Measurements from ENCODE around the gene FLNB.

Gene FLNB

DNA sequence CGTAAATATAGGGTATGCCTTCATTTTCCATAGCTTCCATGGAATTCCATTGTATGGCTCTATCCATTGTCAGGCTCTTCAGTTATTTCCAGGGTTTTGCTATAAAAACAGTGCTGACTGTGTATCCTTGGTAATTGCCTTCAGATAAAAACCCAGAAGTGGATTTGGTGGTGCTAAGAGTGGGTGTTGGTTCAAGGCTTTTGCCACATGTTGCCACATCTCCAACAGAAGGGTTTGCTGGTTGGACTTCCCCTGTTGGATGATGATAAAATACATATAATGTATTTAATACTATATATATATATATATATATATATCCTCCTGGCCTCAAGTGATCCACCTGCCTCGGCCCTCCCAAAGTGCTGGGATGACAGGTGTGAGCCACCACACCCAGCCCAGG lies 97.8 kb downstream of the FLNB start:
- H3K4me3 ChIP-seq (ENCODE audit: control insufficient read depth, low read depth, low read length): no peak overlapping the region
- TF ChIP-seq, protein P1, sequence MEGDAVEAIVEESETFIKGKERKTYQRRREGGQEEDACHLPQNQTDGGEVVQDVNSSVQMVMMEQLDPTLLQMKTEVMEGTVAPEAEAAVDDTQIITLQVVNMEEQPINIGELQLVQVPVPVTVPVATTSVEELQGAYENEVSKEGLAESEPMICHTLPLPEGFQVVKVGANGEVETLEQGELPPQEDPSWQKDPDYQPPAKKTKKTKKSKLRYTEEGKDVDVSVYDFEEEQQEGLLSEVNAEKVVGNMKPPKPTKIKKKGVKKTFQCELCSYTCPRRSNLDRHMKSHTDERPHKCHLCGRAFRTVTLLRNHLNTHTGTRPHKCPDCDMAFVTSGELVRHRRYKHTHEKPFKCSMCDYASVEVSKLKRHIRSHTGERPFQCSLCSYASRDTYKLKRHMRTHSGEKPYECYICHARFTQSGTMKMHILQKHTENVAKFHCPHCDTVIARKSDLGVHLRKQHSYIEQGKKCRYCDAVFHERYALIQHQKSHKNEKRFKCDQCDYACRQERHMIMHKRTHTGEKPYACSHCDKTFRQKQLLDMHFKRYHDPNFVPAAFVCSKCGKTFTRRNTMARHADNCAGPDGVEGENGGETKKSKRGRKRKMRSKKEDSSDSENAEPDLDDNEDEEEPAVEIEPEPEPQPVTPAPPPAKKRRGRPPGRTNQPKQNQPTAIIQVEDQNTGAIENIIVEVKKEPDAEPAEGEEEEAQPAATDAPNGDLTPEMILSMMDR (conservative IDR thresholded peaks at IDR 0.05; ENCODE audit: control insufficient read depth, insufficient read depth, low read depth, low read length): no peak
- no peak for DNase-seq (ENCODE audit: low read depth)

DNA sequence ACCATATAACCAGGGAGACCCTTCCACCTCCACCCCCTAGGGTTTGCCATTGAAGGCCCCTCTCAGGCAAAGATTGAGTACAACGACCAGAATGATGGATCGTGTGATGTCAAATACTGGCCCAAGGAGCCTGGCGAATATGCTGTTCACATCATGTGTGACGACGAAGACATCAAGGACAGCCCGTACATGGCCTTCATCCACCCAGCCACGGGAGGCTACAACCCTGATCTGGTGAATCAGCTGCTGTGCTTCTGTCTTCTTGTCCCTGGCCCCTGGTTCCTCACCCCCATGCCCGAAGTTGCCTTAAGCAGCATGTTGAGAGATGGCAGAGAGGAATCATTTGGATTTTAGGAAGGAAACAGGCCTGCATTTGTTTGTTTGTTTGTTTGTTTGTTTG lies 98.4 kb downstream of the FLNB start:
- no peak for DNase-seq (ENCODE audit: low read depth)
- TF ChIP-seq, protein P1 (conservative IDR thresholded peaks at IDR 0.05; ENCODE audit: control insufficient read depth, insufficient read depth, low read depth, low read length): no peak
- H3K4me3 ChIP-seq (ENCODE audit: control insufficient read depth, low read depth, low read length): no peak overlapping the region

DNA sequence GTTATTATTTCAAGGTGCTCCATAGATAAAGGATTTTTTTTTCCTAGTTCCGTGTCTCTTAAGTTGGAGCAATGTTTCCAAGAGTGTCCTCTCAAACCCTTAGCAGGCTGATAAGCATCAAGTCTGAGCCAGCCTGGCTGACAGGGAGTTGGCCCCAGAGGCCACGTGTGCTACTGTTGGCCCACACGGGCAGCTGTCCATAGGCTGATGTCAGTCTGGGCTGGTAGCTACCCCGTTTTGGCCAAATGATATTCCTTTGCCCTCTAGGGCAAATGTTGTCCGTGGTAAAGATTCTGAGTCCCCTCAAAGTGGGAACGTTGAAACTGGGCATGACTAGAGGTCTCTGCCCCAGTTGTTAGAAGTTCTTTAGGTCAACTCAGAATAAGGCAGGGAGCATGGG lies 99.4 kb downstream of the FLNB start:
- TF ChIP-seq, protein P1 (conservative IDR thresholded peaks at IDR 0.05; ENCODE audit: control insufficient read depth, insufficient read depth, low read depth, low read length): no peak
- DNase-seq (ENCODE audit: low read depth): no peak

DNA sequence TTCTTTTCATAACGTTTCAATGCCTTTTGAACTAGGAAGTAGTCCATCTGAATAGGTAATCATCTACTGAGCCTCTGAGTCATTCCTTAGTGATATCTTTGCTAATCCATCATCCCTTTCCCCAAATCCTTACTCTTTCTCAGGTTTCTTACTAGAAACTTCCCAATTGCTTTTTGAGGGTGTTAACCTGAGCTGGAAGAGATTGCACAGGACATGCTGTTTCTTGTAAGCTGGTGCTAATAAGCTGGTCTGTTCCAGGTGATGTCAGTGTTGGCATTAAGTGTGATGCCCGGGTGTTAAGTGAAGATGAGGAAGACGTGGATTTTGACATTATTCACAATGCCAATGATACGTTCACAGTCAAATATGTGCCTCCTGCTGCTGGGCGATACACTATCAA lies 101.5 kb downstream of the FLNB start:
- DNase-seq (ENCODE audit: low read depth): no peak
- TF ChIP-seq, protein P1 (conservative IDR thresholded peaks at IDR 0.05; ENCODE audit: control insufficient read depth, insufficient read depth, low read depth, low read length): no peak
- H3K4me3 ChIP-seq (ENCODE audit: control insufficient read depth, low read depth, low read length): no peak overlapping the region

More for the DNA sequence above, 99.4 kb downstream of the FLNB start:
- no peak overlapping the region for H3K4me3 ChIP-seq (ENCODE audit: control insufficient read depth, low read depth, low read length)

DNA sequence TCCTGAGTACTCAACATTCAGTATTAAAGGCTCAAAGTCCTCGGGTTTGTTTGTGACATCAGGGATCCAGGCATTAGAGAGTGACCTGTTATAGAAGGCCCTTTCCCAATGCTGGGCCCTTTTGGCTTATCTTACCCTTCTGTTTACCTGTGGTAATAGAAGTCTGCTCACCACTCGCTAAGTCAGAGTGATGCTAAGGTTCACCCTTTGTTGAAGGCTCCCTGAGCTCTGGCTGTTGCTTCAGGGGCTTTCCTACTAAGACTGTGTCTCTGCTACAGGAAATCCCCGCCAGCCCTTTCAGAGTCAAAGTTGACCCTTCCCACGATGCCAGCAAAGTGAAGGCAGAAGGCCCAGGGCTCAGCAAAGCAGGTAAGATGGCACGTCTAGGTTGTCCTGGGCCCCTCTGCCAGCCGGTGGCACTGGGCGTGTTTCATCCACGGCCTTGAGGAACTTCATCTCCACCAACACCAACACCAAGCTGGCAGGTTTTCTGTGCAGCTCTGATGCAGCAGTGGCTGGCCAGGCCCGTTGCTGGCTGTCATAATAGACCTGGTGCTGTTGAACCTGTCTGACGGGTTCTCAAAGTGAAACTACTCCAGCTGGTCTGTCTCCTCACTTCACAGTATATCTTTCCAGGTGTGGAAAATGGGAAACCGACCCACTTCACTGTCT lies 103.4 kb downstream of the FLNB start:
- H3K4me3 ChIP-seq (ENCODE audit: control insufficient read depth, low read depth, low read length): no peak overlapping the region
- TF ChIP-seq, protein P1 (conservative IDR thresholded peaks at IDR 0.05; ENCODE audit: control insufficient read depth, insufficient read depth, low read depth, low read length): no peak
- DNase-seq (ENCODE audit: low read depth): no peak

DNA sequence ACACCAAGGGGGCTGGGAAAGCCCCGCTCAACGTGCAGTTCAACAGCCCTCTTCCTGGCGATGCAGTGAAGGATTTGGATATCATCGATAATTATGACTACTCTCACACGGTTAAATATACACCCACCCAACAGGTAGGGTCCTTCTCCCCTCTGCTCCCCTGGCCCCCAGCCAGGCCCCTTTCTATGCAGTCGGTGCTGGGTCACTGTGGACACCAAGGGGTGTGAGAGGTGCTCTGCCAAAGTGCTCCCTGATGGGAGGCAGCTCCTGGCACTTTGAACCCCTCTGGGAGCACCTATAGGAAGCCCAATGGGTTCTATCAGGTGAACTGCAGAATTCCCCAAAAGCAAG lies 103.9 kb downstream of the FLNB start:
- no peak overlapping the region for H3K4me3 ChIP-seq (ENCODE audit: control insufficient read depth, low read depth, low read length)
- TF ChIP-seq, protein P1 (conservative IDR thresholded peaks at IDR 0.05; ENCODE audit: control insufficient read depth, insufficient read depth, low read depth, low read length): no peak
- no peak for DNase-seq (ENCODE audit: low read depth)

DNA sequence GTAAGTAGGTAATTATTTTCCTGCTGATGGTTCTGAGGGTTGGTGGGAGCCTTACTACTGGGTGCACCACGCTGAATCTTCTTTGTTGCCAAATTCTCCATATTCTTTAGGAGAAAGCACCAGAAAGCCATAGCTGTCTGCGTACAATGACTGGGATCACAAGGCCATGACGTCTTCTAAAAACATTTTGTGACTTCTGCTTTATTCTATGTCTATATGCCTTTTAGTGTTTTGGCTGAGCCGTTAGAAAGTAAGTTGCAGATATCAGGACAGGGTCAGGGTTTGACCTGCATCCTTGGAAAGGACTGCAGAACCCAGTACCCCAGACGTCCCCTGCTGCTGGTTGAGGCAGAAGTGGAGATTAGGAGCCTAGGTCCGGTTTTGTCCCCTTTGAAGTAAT lies 107.0 kb downstream of the FLNB start:
- no peak for DNase-seq (ENCODE audit: low read depth)
- TF ChIP-seq, protein P1 (conservative IDR thresholded peaks at IDR 0.05; ENCODE audit: control insufficient read depth, insufficient read depth, low read depth, low read length): no peak
- H3K4me3 ChIP-seq (ENCODE audit: control insufficient read depth, low read depth, low read length): no peak overlapping the region
